ENCODE data around the gene TCAP.

The TCAP gene

DNA sequence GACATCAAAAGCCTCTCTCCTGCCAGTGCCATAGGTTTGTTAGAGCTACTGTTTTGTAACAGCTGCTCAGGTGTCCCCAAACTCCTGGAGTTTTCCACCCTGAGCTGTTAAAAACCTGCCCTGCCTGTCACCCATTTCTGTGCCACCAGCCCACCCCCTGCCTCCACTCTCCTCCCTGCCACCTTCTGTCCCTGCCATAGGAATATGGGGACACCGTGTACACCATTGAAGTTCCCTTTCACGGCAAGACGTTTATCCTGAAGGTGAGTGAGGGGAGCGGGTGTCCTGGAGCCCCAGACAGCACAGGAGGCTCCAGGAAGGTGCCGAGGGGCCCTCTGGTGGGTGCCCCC is 5.2 kb upstream of the TCAP start:
- no peaks in the 10 kb centered on the region for H3K36me3 ChIP-seq (replicated peaks; ENCODE audit: insufficient read depth, low read length)
- 0 out of 2 replicates have a peak, but pooled peaks cover 3% of the 10 kb centered on the region for H3K79me2 ChIP-seq (ENCODE audit: low read length)
- no peaks in the 10 kb centered on the region for H3K4me1 ChIP-seq (ENCODE audit: low read length)
- DNase-seq: no peak
- H3F3A ChIP-seq (ENCODE audit: insufficient read depth, low read length): no peaks in the 10 kb centered on the region
- no peaks in the 10 kb centered on the region for H3K9me3 ChIP-seq (replicated peaks; ENCODE audit: insufficient read depth, low read length)
- no peak overlapping the region for H2AFZ ChIP-seq (ENCODE audit: low read length)
- no peak overlapping the region for H3K4me2 ChIP-seq (ENCODE audit: low read depth, low read length)
- no peak overlapping the region for H3K27ac ChIP-seq (ENCODE audit: low read length)
- no peak overlapping the region for H3K4me3 ChIP-seq (ENCODE audit: low read length)
- no peaks in the 10 kb centered on the region for H3K27me3 ChIP-seq (replicated peaks; ENCODE audit: insufficient read depth, low read length)
- H4K20me1 ChIP-seq (ENCODE audit: insufficient read depth, low read length): no peaks in the 10 kb centered on the region
- no peak overlapping the region for H3K9ac ChIP-seq (ENCODE audit: low read length)
- TF ChIP-seq, protein P1, sequence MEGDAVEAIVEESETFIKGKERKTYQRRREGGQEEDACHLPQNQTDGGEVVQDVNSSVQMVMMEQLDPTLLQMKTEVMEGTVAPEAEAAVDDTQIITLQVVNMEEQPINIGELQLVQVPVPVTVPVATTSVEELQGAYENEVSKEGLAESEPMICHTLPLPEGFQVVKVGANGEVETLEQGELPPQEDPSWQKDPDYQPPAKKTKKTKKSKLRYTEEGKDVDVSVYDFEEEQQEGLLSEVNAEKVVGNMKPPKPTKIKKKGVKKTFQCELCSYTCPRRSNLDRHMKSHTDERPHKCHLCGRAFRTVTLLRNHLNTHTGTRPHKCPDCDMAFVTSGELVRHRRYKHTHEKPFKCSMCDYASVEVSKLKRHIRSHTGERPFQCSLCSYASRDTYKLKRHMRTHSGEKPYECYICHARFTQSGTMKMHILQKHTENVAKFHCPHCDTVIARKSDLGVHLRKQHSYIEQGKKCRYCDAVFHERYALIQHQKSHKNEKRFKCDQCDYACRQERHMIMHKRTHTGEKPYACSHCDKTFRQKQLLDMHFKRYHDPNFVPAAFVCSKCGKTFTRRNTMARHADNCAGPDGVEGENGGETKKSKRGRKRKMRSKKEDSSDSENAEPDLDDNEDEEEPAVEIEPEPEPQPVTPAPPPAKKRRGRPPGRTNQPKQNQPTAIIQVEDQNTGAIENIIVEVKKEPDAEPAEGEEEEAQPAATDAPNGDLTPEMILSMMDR (IDR thresholded peaks at IDR 0.05; ENCODE audit: low read length): no peak
- TF ChIP-seq EZH2 (optimal IDR thresholded peaks at IDR 0.05; ENCODE audit: low read depth, low read length) (no peak), EZH2phosphoT487 (IDR thresholded peaks at IDR 0.05; ENCODE audit: low read length) (no peak)
- H3K9me2 ChIP-seq (replicated peaks; ENCODE audit: insufficient read depth, low read length): no peaks in the 10 kb centered on the region

DNA sequence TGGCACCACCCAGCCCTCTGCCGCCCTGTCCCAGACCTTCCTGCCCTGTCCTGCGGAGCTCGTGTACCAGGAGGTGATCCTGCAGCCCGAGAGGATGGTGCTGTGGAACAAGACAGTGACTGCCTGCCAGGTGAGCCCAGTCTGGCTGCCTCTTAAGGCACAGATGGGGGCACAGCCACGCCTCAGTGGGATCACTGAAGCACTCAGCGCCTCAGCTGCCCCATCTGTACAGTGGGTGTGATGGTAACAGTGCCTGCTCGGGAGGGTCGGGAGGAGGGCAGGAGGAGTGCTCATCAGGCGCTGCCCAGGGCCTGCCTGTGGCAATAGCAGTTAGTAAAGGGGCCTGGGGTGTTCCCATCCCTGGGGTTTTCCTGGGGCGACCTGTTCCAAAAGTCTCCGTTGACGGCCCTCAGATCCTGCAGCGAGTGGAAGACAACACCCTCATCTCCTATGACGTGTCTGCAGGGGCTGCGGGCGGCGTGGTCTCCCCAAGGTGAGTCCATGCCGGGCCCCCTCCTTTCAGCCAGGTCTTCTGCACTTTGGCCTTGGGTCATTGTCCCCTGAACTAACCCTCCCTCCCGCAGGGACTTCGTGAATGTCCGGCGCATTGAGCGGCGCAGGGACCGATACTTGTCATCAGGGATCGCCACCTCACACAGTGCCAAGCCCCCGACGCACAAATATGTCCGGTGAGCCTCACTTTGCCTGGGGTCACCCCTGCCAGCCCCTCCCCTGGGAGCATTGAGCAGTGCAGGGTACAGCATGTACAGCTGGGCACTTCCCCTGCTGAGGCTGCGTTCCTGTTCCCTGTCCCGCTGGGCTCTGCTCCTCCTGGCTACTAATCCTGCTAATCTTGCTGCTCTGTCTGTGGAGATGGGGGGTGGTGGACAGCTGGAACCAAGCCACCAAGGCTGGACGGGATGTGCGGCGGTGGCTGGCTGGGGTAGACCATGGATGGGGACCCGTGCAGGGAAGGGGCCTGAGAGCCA is 4.5 kb upstream of the TCAP start:
- no peak overlapping the region for H3K4me2 ChIP-seq (ENCODE audit: low read depth, low read length)

DNA sequence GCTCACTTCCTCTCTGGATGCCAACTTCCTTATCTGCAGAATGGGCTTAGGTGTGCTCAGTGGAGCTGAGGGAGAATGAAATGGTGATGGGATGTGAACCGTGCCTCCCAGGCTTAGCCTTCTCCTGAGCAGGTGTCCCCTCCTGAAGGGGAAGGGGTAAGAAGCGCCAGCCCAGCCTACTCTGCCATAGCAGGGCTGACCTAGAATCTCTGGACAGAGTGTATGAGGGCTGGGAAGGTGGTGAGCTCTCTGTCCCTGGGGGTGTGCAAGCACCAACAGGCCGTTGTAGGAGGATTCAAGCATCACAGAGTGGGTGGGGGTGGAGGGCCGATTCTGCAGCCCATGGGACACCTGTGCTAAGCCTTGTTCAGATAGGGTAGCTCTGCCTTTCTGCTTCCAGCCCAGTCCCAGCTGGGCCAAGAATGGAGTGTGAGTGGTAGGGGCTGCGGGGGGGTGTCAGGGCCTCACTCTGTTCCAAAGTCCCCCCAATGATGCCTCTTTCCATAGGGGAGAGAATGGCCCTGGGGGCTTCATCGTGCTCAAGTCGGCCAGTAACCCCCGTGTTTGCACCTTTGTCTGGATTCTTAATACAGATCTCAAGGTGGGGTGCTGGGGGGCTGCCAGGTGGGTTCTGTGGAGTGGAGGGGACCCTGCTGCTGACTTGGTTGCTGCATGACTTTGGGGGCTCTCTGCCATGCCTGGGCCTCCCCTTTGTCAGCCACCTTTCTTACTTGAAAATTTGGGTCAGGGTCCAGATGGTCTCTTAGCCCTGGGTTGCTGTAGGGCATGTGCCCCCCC is 3.2 kb upstream of the TCAP start:
- Histone ChIP-seq H3K9me2 (replicated peaks; ENCODE audit: insufficient read depth, low read length) (no peaks in the 10 kb centered on the region), H3K4me2 (ENCODE audit: low read depth, low read length) (no peak overlapping the region), H3K27ac (ENCODE audit: low read length) (no peak overlapping the region), H3K9ac (ENCODE audit: low read length) (no peak overlapping the region), H2AFZ (ENCODE audit: low read length) (no peak overlapping the region), H3K4me1 (ENCODE audit: low read length) (no peaks in the 10 kb centered on the region), H3K79me2 (ENCODE audit: low read length) (no peaks in the 10 kb centered on the region), H3K27me3 (replicated peaks; ENCODE audit: insufficient read depth, low read length) (peaks cover 6% of the 10 kb centered on the region), H3K4me3 (ENCODE audit: low read length) (no peak overlapping the region), H3K36me3 (replicated peaks; ENCODE audit: insufficient read depth, low read length) (no peaks in the 10 kb centered on the region), H4K20me1 (ENCODE audit: insufficient read depth, low read length) (no peaks in the 10 kb centered on the region), H3F3A (ENCODE audit: insufficient read depth, low read length) (no peaks in the 10 kb centered on the region), H3K9me3 (replicated peaks; ENCODE audit: insufficient read depth, low read length) (no peaks in the 10 kb centered on the region)
- TF ChIP-seq, protein P1 (IDR thresholded peaks at IDR 0.05; ENCODE audit: low read length): no peak
- TF ChIP-seq EZH2 (optimal IDR thresholded peaks at IDR 0.05; ENCODE audit: low read depth, low read length) (no peak), EZH2phosphoT487 (IDR thresholded peaks at IDR 0.05; ENCODE audit: low read length) (no peak)
- no peak for DNase-seq

More for the DNA sequence above, 4.5 kb upstream of the TCAP start:
- Histone ChIP-seq H4K20me1 (ENCODE audit: insufficient read depth, low read length) (no peaks in the 10 kb centered on the region), H3K79me2 (ENCODE audit: low read length) (no peaks in the 10 kb centered on the region), H2AFZ (ENCODE audit: low read length) (no peak overlapping the region), H3K4me3 (ENCODE audit: low read length) (no peak overlapping the region), H3K9ac (ENCODE audit: low read length) (no peak overlapping the region), H3K36me3 (replicated peaks; ENCODE audit: insufficient read depth, low read length) (no peaks in the 10 kb centered on the region), H3K4me1 (ENCODE audit: low read length) (no peaks in the 10 kb centered on the region), H3F3A (ENCODE audit: insufficient read depth, low read length) (no peaks in the 10 kb centered on the region), H3K27me3 (replicated peaks; ENCODE audit: insufficient read depth, low read length) (no peaks in the 10 kb centered on the region), H3K9me3 (replicated peaks; ENCODE audit: insufficient read depth, low read length) (no peaks in the 10 kb centered on the region), H3K9me2 (replicated peaks; ENCODE audit: insufficient read depth, low read length) (no peaks in the 10 kb centered on the region), H3K27ac (ENCODE audit: low read length) (no peak overlapping the region)
- TF ChIP-seq EZH2 (optimal IDR thresholded peaks at IDR 0.05; ENCODE audit: low read depth, low read length) (no peak), EZH2phosphoT487 (IDR thresholded peaks at IDR 0.05; ENCODE audit: low read length) (no peak)
- no peak for DNase-seq
